ENCODE results near the gene NCAM1. TPM values are rescaled to one million over a fixed set of nuclear protein-coding genes. Genes with fewer than 3 reads are reported as not detected.

The NCAM1 gene
- total and polyA plus RNA-seq, 2 of the 13 experiments (the other 11 are each of a cell fraction or from before 2014, with no cell fraction given), result 0.05 TPM; not detected in 1

DNA sequence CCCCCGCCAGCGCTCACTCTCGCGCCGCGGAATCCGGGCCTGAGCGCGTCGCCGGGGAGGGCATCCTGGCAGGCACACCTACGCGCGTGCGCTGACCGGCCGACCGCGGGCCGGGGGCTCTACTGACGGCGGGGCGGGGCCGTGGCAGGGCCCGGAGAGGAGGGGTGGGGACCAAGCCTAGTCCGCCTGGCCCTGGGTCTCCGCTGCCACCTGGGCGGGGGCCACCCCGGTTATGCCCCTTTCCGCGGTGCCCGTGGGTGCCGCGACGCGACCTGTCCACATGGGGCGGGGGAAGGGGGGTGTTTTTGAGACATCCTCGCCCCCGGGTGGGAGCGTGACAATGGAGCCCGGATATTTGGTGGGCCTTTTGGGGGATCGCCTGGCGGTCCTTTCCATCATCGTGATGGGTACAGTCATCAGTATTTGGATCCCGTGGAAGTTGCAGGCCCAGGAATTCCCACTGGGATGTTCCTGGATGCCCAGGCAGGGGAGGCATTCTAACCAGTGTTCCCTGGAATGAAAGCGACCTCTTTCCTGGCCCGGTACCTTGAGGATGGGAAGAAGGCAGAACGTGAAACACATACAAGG, 2.2 kb downstream of the NCAM1 start:
- ATAC-seq (no peak), DNase-seq (ENCODE audit: low spot score) (no peak), FAIRE-seq (no peak)
- in situ Hi-C loops (cut with HindIII; ENCODE audit: extremely low pct_ligation_motif_present, low pct_unique_long_range_greater_than_20kb), result no loop called here
- ChIA-PET CTCF (ENCODE audit: low intra/inter-chr PET ratio, low total read pairs) (no interaction called here), POLR2A (no interaction called here)
- Histone ChIP-seq H3K79me2 (ENCODE audit: insufficient read depth, low read length) (no peaks in the 10 kb centered on the region), H4K20me1 (ENCODE audit: insufficient read depth, low read length) (no peaks in the 10 kb centered on the region), H3K9ac (ENCODE audit: insufficient read depth, low read depth, low read length) (no peak overlapping the region), H3K4me3 (replicated peaks in 1 of 3; ENCODE audit: insufficient read depth in 1 of 3, low read depth in 2 of 3, low read length in 3 of 3) (no peak overlapping the region), H2AFZ (ENCODE audit: low read length) (no peak overlapping the region), H3K9me3 (ENCODE audit: low read length) (no peaks in the 10 kb centered on the region), H3K4me2 (ENCODE audit: low read depth, low read length) (no peak overlapping the region), H3K4me1 (ENCODE audit: insufficient read depth, low read length) (0 out of 2 replicates have a peak, but pooled peaks cover 6% of the 10 kb centered on the region), H3K27ac (ENCODE audit: extremely low read length, insufficient read depth, low read length) (no peak overlapping the region), H3K36me3 (replicated peaks in 1 of 2; ENCODE audit: control insufficient read depth in 1 of 2, insufficient read depth in 2 of 2, low read length in 2 of 2) (no peaks in the 10 kb centered on the region), H3K27me3 (ENCODE audit: control insufficient read depth in 1 of 2, insufficient read depth in 2 of 2, low read length in 2 of 2) (peaks cover 3 to 28% of the 10 kb centered on the region in 2 experiments; a peak in 3 of 5 replicates)
- TF ChIP-seq ZNF572 (CRISPR knock-in tag; IDR thresholded peaks at IDR 0.05) (no peak), FOSL2 (CRISPR knock-in tag; IDR thresholded peaks at IDR 0.05) (no peak), STAT5B (CRISPR knock-in tag; IDR thresholded peaks at IDR 0.05) (no peak), ZNF34 (CRISPR knock-in tag; IDR thresholded peaks at IDR 0.05; ENCODE audit: borderline replicate concordance) (no peak), RFX1 (IDR thresholded peaks at IDR 0.05) (no peak), ZNF747 (CRISPR knock-in tag; IDR thresholded peaks at IDR 0.05; ENCODE audit: borderline replicate concordance) (no peak), CENPX (CRISPR knock-in tag; IDR thresholded peaks at IDR 0.05) (no peak)
- TF ChIP-seq, protein P1, sequence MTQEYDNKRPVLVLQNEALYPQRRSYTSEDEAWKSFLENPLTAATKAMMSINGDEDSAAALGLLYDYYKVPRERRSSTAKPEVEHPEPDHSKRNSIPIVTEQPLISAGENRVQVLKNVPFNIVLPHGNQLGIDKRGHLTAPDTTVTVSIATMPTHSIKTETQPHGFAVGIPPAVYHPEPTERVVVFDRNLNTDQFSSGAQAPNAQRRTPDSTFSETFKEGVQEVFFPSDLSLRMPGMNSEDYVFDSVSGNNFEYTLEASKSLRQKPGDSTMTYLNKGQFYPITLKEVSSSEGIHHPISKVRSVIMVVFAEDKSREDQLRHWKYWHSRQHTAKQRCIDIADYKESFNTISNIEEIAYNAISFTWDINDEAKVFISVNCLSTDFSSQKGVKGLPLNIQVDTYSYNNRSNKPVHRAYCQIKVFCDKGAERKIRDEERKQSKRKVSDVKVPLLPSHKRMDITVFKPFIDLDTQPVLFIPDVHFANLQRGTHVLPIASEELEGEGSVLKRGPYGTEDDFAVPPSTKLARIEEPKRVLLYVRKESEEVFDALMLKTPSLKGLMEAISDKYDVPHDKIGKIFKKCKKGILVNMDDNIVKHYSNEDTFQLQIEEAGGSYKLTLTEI (CRISPR knock-in tag; conservative IDR thresholded peaks at IDR 0.05), result no peak
- TF ChIP-seq, protein P2, sequence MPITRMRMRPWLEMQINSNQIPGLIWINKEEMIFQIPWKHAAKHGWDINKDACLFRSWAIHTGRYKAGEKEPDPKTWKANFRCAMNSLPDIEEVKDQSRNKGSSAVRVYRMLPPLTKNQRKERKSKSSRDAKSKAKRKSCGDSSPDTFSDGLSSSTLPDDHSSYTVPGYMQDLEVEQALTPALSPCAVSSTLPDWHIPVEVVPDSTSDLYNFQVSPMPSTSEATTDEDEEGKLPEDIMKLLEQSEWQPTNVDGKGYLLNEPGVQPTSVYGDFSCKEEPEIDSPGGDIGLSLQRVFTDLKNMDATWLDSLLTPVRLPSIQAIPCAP (CRISPR knock-in tag; IDR thresholded peaks at IDR 0.05; ENCODE audit: low read depth), result no peak
- no TSS peak for BruUV-seq (replicated peaks)
- intact Hi-C loops (cut with micrococcal nuclease; ENCODE audit: unreplicated experiment), result no loop called here
- WGBS (ENCODE audit: low lambda C conversion rate), result 76% methylated on average over 32 of the region's 48 CpGs
